ENCODE measurements around the gene CHMP6. TPM values are rescaled to one million over a fixed set of nuclear protein-coding genes. Genes with fewer than 3 reads are reported as not detected.

The CHMP6 gene
- total and polyA plus RNA-seq, 7 donors: 15.7 to 40.4 (median 28.2) TPM

- H3K36me3 ChIP-seq: no peaks in the 10 kb centered on the region
- H3K4me1 ChIP-seq: peaks cover 0 to 98% (median 94%) of the 10 kb centered on the region in 4 donors
- 56 to 73% methylated on average over 14 of the region's 14 CpGs for WGBS, 2 donors
- H3K9me3 ChIP-seq: no peaks in the 10 kb centered on the region
- no peak for DNase-seq
- no peak for TF ChIP-seq POLR2A (IDR thresholded peaks at IDR 0.05)
- no peak for TF ChIP-seq EP300 (IDR thresholded peaks at IDR 0.05)
- H3K4me3 ChIP-seq: peak overlapping the region in 1 of 4 donors; percentile 17
- peak overlapping the region; percentile 67 to 92 (median 80) for H3K27ac ChIP-seq
- intact Hi-C loops (cut with DNase I): no loop called here
- no peaks in the 10 kb centered on the region for H3K27me3 ChIP-seq
These were observed 52.8 kb downstream of the CHMP6 start for GRCh38 chr17:81044428-81044763.

GRCh38 chr17:81044764-81045589, 53.3 kb downstream of the CHMP6 start:
- peak; percentile 95 for DNase-seq
- Histone ChIP-seq H3K27ac (peak overlapping the region; percentile 67 to 92 (median 80)), H3K9me3 (no peaks in the 10 kb centered on the region), H3K4me3 (peak overlapping the region in 1 of 4 donors; percentile 17), H3K27me3 (no peaks in the 10 kb centered on the region), H3K4me1 (peaks cover 0 to 98% (median 94%) of the 10 kb centered on the region in 4 donors), H3K36me3 (no peaks in the 10 kb centered on the region)
- WGBS, 2 donors: 14 to 49% methylated on average over 28 of the region's 28 CpGs
- intact Hi-C loops (cut with DNase I): no loop called here
- TF ChIP-seq POLR2AphosphoS5 (IDR thresholded peaks at IDR 0.05): peak in 3 of 4 donors; percentile 44 to 62 (median 52)
- no peak for TF ChIP-seq POLR2A (IDR thresholded peaks at IDR 0.05)

GRCh38 chr17:81045590-81046095, 54.0 kb downstream of the CHMP6 start:
- H3K27ac ChIP-seq: peak overlapping the region; percentile 67 to 92 (median 80)
- TF ChIP-seq POLR2AphosphoS5 (IDR thresholded peaks at IDR 0.05) (no peak), EP300 (IDR thresholded peaks at IDR 0.05) (no peak), POLR2A (IDR thresholded peaks at IDR 0.05) (no peak), CTCF (IDR thresholded peaks at IDR 0.05) (no peak)
- no peaks in the 10 kb centered on the region for H3K27me3 ChIP-seq
- no peak for DNase-seq
- intact Hi-C loops (cut with DNase I): no loop called here
- H3K36me3 ChIP-seq: no peaks in the 10 kb centered on the region
- peaks cover 0 to 98% (median 93%) of the 10 kb centered on the region in 4 donors for H3K4me1 ChIP-seq
- H3K9me3 ChIP-seq: no peaks in the 10 kb centered on the region
- H3K4me3 ChIP-seq: no peak overlapping the region
- WGBS, 2 donors: 45 to 59% methylated on average over 9 of the region's 9 CpGs

GRCh38 chr17:81046132-81046769, 54.6 kb downstream of the CHMP6 start:
- intact Hi-C loops (cut with DNase I): no loop called here
- 93 to 94% methylated on average over 17 of the region's 17 CpGs for WGBS, 2 donors

GRCh38 chr17:81046770-81047359, 55.2 kb downstream of the CHMP6 start:
- Histone ChIP-seq H3K36me3 (no peaks in the 10 kb centered on the region), H3K27me3 (no peaks in the 10 kb centered on the region), H3K4me1 (peaks cover 0 to 99% (median 91%) of the 10 kb centered on the region in 4 donors), H3K9me3 (no peaks in the 10 kb centered on the region), H3K27ac (peak overlapping the region; percentile 67 to 92 (median 80)), H3K4me3 (no peak overlapping the region)
- DNase-seq: no peak
- WGBS, 2 donors: 87% methylated on average over 18 of the region's 18 CpGs
- no peak for TF ChIP-seq CTCF (IDR thresholded peaks at IDR 0.05)
- no peak for TF ChIP-seq EP300 (IDR thresholded peaks at IDR 0.05)
- intact Hi-C loops (cut with DNase I): no loop called here

More at GRCh38 chr17:81046132-81046769, 54.6 kb downstream of the CHMP6 start:
- Histone ChIP-seq H3K9me3 (no peaks in the 10 kb centered on the region), H3K27ac (peak overlapping the region; percentile 67 to 92 (median 80)), H3K27me3 (no peaks in the 10 kb centered on the region), H3K36me3 (no peaks in the 10 kb centered on the region), H3K4me3 (no peak overlapping the region), H3K4me1 (peaks cover 0 to 98% (median 90%) of the 10 kb centered on the region in 4 donors)
- DNase-seq: no peak
- TF ChIP-seq EP300 (IDR thresholded peaks at IDR 0.05) (no peak), POLR2AphosphoS5 (IDR thresholded peaks at IDR 0.05) (no peak), POLR2A (IDR thresholded peaks at IDR 0.05) (no peak), CTCF (IDR thresholded peaks at IDR 0.05) (no peak)
